GM19328 (cell line): ENCODE measurements around the gene TUBB2B.

Experiments
- ATAC-seq: cut with Tn5 transposase; IDR thresholded peaks from one replicate; pipeline ENCODE4 v1.9.1; 2021; ENCODE audit warnings: mild to moderate bottlenecking, moderate library complexity; ENCODE audit not compliant: unreplicated experiment

The TUBB2B gene

DNA sequence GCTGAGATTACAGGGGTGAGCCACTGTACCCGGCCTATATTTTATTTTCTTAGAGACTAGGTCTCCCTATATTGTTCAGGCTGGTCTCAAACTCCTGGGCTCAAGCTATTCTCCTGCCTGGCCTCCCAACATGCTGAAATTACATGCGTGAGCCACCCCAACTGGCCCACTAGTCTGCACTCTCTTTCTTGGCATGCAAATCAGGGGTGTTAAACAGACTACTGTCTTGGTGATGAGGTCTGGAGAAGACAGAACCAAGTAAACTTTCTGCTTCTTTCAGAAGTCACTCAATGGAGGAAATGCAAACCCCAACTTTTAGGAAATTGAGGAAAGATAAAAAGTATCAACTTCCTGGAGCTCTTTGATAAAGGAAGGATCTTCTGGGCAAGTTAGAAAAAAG lies 8.0 kb upstream of the TUBB2B start:
- ATAC-seq = no peak

DNA sequence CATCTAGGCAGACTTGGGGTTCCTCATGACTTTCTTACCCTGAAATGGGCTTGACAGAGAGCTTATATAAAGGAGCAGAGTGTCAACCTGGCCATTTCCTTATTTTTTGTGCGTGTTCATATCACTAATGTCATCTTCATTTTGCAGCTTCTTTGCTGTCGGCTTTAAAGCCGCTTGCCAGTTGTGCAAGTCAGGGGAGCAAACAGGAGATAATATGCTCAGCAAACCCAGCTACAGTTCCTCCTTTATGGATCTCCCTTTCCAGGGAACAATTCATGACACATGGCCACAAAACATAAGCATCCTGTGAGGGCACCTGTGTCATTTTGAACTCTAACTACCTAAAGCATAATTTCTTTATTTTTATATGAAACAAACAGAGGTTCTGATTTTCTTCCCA lies 6.5 kb upstream of the TUBB2B start:
- no peak for ATAC-seq

DNA sequence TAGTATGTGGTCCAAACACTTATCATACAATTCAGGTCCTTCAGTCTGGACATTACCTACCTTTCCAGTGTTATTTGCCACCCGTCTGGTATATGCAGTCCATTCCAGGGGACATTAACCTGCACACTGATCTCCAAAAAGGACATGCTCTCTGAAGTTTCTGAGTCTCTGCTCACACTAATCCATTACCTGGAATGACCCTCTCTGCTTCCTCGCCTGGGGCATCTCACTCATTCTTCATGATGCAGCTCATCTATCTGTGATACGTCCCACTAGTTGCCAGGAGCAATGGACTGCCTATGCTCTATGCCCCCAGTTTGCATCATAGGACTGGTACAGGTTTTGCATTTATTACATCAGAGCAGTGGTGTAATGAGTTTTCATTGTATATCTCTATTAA lies 5.9 kb upstream of the TUBB2B start:
- ATAC-seq = no peak

DNA sequence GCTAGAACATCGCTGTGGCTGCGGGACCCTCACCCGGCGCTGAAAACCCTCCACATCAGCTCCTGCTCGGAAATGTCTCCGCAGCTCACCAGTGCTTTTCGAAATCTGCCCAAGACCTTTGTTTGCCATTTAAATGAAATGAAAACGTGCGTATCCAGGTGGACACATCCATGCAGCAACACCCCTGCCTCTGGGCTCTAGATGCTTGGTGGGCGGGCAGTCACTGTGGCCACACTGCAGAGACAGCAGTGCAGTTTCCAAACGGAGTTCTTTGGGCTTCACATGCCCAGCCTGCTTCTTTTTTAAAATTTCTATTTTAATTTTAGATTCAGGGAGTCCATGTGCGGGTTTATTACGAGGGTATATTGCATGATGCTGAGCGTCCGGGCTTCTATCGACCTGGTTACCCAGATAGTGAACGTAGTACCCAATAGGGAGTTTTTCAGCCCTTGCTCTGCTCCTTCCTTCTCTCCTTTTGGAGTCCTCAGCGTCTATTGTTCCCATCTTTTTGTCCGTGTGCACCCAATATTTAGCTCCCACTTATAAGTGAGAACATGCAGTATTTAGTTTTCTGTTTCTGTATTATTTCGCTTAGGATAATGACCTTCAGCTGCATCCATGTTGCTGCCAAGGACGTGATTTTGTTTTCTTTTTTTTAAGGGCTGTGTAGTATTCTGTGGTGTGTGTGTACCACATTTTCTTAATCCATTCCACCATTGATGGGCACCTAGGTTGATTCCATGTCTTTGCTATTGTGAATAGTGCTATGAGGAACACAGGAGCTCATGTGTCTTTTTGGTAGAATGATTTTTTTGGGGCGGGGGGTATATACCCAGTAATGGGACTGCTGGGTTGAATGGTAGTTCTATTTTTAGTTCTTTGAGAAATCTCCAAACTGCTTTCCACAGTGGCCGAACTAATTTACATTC lies 4.8 kb upstream of the TUBB2B start:
- no peak for ATAC-seq

DNA sequence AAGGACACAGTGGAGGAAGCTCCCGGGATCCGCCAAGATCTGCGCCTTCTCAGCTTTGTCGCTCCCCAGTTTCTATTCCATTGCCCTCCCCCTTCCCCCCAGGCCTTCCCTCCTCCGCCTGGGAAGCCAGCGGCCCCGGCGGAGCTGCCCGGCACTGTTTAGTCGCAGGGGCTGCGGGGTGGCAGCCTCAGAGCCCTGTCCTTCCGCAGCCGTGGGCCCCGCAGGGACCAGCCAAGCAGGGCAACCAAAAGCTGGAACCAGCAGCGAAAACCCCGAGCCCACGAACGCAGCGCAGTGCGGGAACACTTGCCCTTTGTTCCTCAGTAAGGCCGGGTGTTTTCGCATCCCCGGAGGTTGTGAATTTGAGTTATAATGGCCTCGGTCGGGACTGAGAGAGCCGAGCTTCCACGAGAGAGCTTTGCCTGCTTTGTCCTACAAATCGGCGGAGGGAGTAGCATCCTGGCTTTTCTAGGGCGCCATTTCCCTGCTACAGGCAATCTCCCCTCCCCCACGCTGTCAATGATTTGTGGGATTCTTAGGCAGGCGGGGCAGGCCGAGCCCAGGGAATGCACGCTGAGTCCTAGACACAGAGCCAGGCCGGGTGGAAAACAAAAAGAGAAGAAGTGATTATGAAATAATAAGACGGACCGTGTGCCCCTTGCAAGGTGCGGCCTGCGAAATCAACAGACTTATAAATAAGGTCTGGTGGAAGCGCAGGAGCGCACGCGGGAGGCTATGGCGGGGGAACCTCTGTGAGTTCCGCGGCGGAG lies 4.0 kb upstream of the TUBB2B start:
- ATAC-seq = no peak

DNA sequence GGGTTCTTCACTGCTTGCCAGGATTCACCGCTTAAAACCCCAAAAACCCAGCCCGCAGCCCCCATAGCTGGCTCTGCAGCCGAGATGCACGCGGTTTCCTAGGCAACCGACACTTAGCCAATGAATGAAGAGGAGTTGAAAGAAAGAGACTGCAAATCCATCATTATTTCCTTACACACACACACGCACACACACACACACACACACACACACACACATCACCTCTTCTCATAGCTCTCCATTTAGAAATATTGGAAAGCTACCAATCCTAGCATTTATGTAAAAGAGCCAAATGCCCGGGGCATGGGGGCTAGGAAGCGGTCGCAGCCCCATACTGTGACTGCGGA lies 3.4 kb upstream of the TUBB2B start:
- ATAC-seq = no peak

DNA sequence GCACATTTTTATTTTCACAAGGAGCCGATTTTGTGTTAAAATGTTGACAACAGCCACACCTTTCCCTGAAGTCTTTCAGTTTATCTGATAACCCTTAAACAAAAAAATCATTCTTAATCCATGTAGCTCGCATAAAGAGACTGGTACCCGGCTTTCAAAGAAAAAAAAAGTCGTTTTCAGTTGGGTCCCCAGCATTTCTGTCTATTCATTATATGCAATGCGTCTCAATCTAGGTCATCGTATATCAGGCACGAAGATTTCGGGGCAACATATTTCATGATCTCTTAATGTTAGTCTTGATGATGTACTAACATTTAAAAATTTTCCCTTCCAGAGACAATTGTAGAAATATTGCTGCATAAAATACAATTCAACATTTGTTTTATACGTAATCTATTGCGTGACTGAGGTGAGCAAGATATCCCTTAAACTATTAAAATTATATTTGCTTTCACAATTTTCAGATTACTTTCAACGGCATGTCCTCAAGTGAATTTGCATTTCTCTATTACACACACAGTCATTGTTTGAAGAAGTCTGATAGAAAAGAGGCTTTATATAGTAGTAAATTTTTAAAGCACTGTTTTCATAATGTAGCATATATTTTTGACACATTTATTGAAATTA lies 2.9 kb upstream of the TUBB2B start:
- ATAC-seq = no peak

DNA sequence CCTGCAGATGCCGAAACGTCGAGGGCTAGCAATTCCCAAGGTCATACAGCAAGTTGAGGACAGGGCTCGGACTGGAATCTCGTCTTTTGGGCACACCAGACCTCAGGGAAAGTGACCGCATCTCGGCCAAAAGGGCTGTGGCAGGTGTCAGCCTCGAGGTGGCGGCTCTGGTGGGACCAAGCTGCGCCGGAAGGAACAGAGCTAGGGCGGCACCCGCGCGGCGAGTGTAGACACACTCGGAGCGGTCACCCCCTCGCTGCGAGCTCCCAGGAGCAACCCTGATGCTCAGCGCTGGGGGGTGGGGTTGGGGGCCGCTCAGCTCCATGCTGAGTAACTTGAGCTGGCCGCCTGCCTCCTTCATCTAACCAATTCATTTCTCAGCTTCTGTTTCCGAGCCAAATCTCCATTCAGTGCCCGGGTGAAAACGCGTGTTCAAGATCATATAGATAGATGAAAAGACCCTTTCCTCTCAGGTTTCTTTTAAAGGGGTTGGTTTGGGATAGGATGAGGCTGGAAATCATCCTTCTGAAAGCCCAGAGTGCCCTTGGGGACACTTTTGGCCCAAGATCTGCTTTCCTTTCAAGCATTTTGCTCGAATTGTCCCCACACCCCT lies 2.2 kb upstream of the TUBB2B start:
- ATAC-seq = no peak

DNA sequence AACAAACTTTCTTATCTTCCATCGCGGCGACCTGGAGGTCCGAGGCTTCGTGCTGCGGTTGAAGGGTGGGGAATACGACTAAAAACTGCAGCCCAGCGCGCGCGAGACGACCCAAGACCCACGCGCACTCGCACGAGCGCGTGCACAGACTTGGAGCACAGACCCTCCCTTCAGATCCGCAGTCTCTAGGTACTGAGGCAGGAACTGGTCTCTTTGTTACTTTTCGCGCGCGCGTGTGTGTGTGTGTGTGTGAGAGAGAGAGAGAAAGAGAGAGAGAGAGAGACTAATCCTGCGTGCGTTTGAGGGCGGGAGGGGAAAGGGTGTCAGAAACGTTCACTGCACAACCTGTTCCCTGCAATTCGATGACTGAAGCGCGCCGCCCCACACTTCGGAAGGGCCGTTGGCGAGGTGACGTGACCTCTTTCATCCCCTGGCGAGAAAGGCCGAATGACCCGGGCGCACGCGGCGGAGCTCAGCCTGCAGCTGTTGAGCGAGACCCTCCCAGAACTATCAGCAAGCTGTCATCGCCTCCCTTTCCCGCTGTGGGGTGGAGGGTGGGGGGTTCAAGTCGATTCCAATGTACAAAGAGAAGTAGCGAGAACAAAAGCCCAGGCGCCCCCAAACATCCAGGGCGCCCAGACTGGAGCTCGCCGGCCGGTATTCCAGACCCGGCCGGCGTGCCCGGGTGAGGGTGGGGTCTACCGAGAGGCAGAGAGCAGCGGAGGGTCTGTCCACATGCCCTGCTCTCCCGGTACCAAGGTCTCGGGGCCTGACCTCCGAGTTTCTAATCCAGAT lies 1.5 kb upstream of the TUBB2B start:
- ATAC-seq = no peak

DNA sequence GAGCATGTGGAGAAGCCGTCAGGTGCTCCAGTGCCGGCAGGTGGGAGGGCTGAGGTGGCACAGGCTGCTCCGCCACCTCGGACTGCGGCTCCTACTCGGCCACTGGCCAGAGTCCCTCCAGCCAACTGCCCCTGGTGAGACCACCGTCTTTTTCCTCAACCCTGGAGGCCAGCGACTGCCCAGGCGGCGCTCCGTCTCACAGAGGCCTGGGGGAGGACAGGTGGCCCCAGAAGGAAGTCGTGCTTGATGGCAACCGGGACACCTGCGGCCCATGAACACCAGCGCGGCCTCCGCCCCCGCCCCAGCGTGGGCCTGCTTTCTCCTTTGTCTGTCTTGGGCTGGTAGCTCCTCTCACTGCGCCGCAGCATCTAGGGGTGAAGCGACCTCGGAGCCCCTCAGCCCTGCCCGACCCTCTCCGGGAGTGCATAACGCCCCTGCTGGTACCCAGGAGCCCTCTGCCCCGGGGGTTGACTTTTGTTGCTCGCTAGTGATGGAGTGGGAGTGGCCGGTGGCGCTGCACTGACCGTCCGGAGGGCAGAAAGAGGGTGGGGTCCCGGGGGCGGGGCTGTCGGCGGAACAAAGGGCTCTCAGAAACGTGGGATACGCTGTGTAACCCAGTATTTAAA lies 706 bp upstream of the TUBB2B start:
- no peak for ATAC-seq

DNA sequence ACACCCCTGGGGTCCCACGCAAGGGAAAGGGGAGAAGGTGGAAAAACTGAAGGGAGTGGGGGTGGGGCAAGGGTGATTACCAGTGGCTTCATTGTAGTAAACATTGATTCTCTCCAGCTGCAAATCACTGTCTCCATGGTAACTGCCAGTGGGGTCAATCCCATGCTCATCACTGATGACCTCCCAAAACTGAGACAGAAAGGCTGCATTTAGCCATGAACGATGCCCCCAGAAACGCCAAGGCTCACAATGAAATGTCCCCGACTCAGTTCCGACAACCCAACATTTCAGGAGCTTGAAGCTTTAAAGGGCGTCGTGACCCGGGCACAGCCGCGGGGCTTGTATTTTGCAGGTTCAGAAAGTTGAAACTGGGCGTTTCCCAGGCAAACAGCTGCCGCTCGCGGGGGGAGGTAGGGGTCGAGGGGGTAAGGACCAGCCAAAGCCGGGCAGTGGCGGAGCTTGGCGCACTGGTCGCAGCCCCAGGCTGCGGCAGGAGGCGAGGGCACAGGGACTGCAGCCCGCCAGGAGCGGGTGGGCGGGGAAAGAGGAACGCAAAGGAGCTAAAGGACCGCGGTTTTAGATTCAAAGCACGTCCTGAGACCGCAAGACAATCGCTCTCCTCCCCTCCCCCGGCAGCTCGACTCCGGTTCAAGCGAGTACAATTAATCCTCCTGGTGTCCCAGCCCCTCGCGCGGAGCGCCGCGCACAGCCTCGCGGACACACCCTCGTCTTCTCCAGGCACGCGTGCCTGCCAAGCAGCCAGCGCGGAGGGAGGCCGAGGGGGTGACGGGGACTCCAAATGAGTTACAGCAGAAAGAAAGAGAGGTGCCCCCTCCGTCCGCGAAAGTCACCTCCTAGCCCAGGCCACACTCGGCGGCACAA lies 731 bp downstream of the TUBB2B start:
- no peak for ATAC-seq

DNA sequence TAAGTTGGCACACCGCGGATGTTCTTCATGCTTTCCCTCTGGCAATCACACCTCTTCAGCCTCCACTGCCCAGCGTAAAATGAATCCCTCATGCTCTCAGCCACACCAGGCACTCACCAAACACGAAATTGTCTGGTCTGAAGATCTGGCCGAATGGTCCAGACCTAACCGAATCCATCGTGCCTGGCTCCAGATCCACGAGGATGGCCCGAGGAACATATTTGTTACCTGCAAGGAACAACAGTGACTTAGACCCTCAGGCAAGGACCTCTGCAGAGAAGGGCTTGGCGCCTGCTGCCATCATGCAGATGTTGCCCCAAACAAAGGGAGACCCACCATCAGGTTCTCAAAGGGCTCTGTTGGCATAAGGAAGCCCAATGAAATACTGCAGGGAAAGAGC lies 1.4 kb downstream of the TUBB2B start:
- ATAC-seq = no peak

DNA sequence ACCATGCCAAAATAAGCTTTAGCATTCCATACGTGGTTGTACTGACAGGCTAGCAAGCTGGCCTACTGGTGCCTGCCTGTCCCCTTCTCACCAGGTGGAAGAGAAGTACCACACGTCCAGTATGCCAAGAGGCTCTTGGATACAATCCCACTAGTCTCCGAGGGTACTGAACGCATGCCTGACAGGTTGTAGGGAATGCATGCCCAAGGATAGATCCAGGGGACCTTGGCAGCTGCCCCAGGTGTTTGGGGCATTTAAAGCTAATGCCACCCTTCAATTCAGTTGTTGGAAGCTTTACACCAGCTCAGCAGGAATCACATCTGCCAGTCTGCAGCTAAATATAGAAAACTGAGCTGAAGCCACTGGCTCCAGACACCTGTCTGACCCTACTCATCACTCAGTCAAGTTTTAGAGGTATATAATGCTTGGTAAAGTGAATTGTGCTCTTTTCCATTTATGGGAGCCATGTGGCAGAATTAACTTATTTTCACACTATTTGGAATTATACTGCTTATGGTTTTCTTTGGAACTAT lies 4.9 kb downstream of the TUBB2B start:
- ATAC-seq = no peak

DNA sequence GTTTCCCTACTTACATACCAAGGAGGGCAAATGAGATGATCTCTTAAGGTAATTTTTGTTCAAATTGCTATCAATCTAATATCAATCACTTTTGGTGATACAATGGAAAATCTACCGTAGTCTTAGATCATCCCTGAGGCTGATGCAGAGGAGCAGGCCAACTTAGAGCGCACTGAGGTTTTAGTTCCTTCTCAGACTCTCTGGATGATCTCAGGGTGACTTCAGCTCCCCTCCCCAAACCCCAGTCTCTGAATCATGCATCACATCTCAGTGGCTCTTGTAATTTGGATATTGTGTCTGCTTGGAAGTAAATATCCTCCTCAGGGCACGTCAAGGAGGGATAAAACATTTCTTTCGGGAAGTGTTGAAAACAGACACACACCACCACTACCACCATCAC lies 5.9 kb downstream of the TUBB2B start:
- no peak for ATAC-seq

DNA sequence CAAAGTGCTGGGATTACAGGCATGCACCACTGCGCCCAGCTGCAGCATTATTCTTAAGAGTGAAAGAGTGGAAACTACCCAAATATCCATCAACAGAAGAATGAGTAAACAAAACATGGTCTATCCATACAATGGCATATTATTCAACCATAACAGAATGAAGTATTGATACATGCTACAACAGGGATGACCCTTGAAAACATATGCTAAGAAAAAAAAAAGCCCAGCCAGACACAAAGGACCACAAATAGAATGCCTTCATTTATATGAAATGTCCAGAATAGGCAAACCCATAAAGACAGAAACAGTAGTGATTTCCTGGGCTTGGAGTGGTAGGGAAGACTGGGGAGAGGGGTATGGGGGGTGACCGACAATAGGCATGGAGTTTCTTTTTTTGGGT lies 7.1 kb downstream of the TUBB2B start:
- no peak for ATAC-seq

DNA sequence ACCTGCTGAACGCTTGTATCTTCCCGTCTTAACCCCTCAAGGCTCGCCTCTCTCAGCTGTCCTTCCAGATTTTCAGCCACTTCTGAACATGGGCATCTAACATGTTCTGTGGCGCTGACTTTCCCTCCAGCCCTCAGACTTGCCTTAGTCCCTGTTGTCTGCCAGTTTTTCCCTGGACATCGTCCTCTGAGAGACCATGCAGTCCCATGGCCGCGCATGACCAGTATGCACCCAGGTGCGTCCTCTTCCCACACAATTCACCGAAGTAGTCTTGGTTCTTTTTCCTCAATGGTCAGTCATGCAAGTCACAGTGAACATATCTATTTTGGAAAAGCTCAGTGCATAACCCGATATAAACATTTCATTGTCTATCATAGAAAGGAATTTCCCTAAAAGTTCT lies 9.2 kb downstream of the TUBB2B start:
- no peak for ATAC-seq

DNA sequence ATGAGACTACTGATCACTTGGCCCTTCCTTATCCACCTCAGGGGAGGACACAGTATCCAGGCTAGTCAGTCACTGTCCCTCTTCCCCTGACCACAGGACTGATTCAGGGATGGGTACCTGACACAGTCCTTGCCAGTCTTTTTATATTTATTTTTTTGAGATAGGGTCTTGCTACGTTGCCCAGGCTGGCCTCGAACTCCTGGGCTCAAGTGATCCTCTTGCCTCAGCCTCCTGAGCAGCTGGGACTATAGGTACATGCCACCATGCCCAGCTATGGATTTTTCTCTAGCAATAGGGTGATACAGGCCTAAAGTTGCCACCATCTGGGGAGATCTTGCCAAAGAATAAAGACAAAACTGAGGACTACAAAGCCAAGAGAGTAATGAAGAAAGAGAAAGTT lies 10.2 kb downstream of the TUBB2B start:
- ATAC-seq = no peak

DNA sequence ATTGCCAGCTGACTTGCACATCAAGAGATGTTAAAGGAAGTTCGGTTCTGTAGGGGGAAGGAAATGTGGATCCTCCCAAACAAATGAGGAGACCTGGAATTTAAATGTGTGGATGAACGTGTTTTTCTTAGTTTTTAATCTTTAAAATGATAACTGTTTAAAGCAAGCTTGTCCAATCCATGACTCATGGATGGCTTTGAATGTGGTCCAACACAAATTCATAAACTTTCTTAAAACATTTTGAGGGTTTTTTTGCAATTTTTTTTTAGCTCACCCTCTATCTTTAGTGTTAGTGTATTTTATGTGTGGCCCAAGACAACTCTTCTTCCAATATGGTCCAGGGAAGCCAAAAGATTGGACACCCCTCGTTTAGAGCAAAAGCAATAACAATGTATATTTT lies 12.6 kb downstream of the TUBB2B start:
- no peak for ATAC-seq

DNA sequence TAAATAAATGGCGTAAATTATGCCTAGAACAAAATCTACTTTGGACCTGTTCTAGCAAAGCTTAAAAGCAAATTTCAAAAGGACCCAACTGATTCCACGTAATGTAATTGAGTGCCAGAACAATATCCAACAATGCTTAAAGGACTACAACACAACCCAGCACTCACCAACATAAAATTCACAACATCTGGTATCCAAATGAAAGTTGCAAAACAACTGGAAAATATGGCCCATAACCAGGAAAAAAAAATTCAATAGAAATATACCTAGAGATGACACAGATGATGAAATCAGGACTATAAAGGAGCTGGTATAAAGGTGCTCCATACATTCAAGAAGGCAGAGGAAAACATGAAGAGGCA lies 14.1 kb downstream of the TUBB2B start:
- no peak for ATAC-seq
